DMS53 treated with DMSO at 0.1 percent for 48 hours (cell line): ENCODE results near the gene RNASE1.
"Not testable (repeated sequence)": the region's sequence is repeated elsewhere in the genome, so short reads cannot be mapped to it uniquely, and the experiment has no call there.

ENCODE experiments used
- DNase-seq: peaks from one replicate; lab custom pipeline; 2025; ENCODE audit not compliant: unreplicated experiment; lab: John Stamatoyannopoulos, UW

The RNASE1 gene

GRCh38 chr14:20802341-20803084 lies at the start of gene RNASE1:
RNASE1 (minus strand) TSS chr14:20802844; CDS start chr14:20802068, 776 bp downstream.
- DNase-seq = no peak

- DNase-seq = no peak
Observed at GRCh38 chr14:20848955-20849570, 46.4 kb upstream of the RNASE1 start.

DNA sequence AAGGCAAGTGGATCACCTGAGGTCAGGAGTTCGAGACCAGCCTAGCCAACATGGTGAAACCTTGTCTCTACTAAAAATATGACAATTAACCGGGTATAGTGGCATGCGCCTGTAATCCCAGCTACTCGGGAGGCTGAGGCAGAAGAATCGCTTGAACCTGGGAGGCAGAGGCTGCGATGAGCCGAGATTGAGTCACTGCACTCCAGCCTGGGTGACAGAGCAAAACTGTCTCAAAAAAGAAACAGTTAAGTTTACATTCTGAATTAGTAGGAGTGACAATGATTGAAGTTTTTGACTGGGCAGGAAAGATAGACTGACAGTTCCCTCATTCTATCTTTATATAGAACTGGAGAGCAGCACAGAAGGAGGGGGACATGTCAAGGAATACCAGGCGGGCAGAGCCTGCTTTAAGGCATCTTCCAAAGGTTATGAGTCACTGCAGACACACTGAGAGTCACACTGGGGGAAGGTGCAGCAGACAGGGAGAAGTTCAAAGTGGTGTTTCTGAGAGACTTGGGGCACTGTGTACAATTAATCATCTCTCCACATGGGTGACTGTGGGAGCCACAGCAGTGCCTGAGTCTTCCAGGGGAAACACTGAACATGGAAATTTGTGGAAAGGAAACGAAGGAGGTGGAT lies 45.8 kb upstream of the RNASE1 start:
- DNase-seq = no peak

GRCh38 chr14:20846560-20846959 lies 43.9 kb upstream of the RNASE1 start:
- no peak for DNase-seq

DNA sequence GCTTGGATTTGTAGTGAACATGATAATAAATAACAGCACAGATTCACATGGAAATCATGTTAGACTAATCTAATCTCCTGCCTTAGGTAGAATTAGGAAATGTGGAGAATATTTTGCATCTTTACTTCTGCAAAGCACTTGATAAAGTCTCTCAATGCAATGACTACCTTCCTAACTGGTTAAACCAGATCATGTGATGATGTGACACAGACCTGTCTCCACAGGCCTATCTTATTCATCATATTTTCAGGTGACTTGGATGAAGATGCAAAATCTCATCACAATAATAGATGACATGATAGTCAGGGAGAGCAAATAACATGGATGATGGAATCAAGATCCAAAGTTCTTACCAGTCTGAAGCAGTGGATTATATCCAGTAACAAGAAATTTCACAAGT lies 38.5 kb upstream of the RNASE1 start:
- DNase-seq = no peak

DNA sequence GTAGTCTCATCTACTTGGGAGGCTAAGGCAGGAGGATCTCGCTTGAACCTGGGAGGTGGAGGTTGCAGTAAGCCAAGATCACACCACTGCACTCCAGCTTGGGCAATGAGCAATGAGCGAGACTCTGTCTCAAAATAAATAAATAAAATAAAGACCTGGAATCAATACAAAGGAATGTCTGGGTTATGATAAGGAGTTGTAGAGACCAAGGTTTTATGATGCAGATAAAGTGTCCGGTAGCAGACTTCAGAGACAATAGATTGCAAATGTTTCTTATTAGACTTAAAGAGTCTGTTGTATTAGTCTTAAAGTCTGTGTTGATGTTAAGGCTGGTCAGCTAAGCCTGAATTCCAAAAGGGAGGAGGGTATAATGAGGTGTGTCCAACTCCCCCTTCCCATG lies 35.2 kb upstream of the RNASE1 start:
- no peak for DNase-seq

DNA sequence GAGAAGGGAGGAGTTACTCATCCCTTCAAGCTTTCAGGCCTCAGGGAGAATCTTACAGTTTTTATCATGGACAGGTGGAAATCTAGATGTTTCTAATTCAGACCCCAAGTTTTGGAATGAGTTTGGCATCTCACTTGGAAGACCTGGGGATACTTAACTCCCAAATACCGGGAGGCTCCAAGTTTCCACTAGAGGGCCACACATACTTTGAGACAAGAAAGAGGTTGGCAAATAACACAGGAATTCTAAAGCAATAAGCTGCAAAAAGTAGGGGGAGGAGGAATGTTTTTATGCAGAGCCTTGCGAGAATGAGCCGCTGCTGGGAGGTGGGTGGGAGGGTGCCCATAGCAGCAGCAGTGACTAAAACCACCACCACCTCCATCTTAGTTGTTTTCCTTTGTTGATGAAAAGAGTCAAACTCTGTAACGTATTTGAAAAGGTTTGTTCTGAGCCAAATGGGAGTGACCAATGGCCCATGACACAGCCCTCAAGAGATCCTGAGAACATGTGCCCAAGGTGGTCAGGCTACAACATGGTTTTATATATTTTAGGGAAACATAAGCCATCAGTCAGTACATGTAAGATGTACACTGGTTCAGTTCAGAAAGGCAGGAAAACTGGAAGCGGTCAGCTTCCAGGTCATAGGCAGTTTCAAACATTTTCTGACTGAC lies 34.2 kb upstream of the RNASE1 start:
- no peak for DNase-seq

DNA sequence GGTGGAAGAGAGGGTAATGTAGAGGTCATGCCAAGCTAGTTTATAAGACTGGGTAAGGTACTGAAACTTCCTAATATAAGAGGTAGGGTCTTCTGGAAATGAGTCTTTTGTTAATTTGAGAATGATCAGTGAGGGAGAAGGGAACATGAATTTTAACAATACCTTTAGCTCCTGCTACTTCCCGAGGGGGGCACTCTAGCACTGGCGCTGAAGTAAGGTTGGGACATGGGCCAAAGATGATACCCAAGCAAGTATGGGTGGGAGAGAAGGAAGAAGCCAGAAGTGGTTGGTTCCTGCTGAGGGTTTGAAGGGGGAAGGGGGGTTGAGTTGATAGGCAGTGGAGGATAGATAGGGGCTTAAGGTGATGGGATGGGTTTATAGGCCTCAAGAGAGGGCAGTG lies 32.3 kb upstream of the RNASE1 start:
- no peak for DNase-seq

DNA sequence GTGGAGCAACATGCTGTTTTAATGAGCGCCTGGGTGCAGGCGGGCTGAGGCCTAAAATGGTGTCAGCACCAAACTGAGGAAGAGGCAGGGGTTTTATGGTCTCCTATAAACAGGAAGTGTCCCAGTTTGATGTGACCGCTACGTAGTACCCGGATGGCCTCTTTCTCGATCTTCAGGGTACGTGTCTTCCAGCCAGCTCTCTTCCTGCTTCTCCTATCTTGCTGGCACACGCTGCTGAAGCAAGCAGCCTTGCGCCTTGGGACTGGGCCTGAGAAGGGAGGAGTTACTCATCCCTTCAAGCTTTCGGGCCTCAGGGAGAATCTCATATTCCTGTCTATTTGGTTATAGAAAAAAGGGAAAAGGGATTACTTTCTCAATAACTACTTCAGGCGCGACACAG lies 28.2 kb upstream of the RNASE1 start:
- no peak for DNase-seq

GRCh38 chr14:20828024-20828694 lies 25.5 kb upstream of the RNASE1 start:
- not testable (repeated sequence) for DNase-seq

- no peak for DNase-seq
Observed at GRCh38 chr14:20827326-20827725, 24.7 kb upstream of the RNASE1 start.

DNA sequence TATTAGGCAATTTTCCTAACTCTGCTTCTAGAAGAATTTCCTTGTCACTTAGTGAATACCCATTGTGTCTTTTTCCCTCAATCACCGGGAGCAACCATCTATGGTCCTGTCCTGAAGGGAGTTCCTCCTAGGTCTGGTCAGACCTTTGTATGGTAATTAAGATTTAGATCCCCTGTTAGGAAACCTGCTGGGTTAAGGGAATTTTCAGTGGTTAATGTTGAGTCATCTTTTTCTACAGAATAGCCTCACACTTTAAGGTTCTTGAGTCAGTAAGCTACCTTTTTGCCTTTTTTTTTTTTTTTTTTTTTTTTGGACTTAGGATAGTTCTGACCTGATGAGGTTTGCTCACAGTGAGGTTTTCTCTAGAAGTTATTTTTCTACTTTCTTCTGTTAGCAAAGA lies 24.0 kb upstream of the RNASE1 start:
- not testable (repeated sequence) for DNase-seq

DNA sequence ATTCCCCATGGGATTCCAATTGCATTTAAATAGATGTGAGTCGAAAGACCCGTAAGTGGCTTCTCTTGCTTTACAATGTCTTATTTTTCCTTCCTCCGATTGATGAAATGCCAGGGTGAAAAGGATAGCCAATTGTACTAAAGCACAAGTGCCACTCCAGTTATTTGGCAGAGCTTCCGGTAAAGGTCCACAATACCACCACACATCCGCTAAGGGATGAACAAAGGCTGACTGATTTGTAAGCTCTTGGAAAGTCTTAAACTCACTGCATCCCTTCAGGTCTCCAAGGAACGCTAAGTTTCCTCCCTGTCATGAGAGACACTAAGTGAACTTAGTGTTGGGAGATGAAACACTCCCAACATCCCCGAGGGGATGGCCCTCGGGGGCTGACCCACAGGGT lies 21.2 kb upstream of the RNASE1 start:
- no peak for DNase-seq

- DNase-seq = not testable (repeated sequence)
Observed at GRCh38 chr14:20821521-20822108, 19.0 kb upstream of the RNASE1 start.

DNA sequence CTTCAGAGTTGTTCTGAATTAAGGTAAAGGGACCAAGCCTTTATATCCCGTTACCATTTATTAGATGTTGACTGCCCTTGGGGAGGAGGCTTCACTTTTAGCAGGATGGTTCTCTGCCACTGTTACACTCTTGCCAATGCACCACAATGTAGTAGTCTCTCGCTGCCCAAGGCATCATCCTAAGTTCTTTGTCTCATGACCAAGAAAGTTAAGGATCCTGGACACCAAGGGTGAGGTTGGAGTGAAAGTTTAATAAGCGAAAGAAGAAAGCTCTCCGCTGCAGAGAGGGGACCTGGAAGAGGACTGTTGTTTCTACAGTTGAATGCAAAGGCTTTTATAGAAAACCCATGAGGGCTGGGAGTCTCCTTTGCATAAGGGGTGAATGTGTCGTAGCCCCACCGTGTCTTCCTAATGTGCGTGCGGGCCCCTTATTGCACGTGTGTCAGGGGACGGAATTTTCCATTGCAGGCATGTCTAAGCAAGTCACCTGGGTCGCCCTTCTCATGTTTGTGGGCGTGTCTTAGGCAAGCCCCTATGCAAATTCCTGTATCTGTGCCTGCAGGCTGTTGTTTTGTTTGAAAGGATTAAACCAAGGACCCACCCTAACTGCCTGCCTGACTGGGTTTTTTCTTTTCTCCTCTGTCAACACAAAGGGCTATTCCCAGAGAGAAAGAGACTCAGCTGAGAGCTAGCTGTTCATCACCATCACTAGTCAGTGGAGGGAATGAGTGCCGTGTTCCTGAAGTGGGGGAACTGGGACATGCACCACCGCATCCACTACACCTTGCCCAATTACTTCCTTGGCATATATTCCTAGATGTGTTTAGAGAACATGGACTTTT lies 17.6 kb upstream of the RNASE1 start:
- no peak for DNase-seq

- no peak for DNase-seq
Observed at GRCh38 chr14:20818861-20819260, 16.2 kb upstream of the RNASE1 start.

DNA sequence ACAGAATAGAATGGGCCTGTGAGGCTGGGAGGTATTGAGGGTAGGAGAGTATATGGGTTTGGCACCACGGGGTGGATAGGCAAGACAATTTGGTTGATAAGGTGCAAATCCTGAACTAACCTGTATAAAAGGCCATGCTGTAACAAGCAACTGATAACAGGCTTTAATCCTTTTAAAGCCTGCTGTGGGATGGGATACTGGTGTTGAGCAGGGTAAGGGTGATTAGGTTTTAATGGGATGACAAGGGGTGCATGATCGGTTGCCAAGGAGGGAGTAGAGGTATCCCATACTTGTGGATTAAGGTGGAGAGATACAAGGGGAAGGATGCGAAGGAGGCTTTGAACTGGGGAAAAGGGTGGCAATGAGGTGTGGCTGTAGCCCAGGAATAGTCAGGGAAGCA lies 13.3 kb upstream of the RNASE1 start:
- not testable (repeated sequence) for DNase-seq

DNA sequence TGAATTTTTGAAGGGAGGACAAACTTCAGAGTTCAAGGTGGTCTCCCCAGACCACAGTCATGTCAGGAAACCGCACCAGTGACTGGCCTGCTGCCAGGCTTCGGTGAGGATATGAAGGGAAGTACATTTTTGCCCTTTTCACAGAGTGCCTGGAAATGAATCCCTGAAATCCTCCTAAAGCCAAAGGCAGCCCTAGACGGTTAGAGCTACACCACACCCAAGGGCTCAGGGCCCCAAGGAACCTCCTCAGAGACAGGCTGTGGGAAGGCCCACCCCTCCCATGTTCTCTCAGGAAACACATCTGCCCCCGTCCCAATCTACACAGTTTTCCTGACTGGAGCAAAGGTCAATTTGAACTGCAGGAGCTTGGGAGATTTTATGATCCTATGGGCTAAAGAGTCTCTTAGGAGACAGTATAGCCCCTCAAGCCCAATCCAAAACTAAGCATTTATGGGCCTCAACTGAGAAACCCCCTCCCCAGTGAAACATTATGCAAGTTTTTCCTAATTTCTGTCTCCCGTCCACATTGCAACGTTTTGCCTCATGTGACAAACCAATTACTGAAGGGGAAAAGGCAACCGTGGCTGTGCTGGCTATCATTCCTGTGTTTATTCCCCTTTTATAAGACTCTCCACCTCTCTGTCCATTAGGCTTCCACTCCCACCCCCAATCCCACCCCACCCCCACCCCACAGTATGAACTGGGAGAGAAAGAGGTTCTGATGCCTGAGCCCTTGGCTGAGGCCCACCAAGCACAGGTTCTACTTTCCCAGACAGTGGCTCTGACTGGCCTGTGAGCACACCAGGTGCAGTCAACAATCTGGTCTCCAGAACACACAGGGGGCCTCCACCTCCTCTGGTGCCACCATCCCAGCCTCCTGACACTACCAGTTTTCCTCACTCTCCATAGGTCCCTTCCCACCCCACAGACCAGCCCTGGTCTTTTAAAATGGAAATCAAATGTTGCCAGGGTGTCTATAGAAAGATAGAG lies 9.6 kb upstream of the RNASE1 start:
- DNase-seq = no peak

GRCh38 chr14:20809917-20810316 lies 7.3 kb upstream of the RNASE1 start:
- DNase-seq = no peak
